Measurements from ENCODE around the gene IL1RAP.
A peak's percentile ranks its signal among the peaks of the same experiment; 100 is the strongest.
"Not testable (repeated sequence)": the region's sequence is repeated elsewhere in the genome, so short reads cannot be mapped to it uniquely, and the experiment has no call there.

The IL1RAP gene

GRCh38 chr3:190506271-190506670, 7.6 kb upstream of the IL1RAP start:
- DNase-seq: no peak

DNA sequence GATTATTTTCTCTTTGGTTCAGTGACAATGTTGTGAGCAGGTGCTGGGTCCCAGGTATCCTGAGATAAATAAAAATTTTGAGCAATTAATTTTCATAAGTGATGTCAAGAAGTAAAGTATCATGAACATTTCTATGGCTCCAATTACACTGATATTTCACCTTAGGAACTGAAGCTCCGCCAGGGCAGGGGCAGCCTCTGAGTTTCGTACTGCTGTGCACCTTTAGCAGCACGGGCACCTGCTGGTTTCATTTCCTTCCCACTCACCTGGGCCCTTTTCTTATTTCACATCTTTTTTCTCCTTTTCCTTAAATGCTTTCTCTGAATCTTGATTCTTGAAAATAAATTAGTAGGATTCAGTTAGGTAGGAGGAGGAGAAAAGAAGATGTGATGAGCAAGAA, 1.2 kb upstream of the IL1RAP start:
- no peak for DNase-seq

DNA sequence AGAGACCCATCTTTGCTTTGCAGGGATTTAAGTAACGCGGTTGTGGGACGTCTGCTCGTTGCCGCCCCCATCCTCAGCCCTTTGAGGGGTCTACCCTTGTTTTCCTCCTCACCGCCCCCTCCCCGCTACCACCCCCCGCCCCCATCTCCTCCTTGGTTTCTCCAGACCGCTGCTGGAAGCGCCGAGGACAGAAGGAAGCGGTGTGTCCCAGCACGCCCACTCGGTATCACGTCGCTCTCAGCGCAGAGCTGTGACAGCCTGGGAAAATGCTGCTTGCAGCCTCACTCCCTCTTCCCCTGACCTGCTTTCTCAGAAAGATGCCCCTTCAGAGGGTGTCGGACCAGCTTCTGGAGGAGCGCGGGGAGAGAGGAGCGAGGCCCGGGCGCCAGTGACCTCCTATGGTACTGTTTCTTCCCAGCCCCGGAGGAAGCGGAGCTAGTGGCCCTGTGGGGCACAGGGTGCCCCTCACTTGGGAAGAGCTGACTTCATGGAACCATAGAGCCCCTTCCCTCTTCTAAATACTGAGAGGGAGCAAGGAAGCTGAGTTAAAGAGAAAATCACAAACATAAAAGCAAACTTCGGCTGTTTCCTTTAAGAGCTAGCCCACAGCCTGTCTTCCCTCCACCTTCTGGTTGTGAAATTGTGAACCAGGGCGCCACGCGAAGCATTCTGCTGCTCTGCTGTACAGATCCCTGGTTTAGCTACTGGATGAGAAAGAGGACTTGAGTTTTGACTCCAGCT, 698 bp downstream of the IL1RAP start:
- peak in 34 of 56 donors; percentile 3 to 54 (median 24) for DNase-seq

DNA sequence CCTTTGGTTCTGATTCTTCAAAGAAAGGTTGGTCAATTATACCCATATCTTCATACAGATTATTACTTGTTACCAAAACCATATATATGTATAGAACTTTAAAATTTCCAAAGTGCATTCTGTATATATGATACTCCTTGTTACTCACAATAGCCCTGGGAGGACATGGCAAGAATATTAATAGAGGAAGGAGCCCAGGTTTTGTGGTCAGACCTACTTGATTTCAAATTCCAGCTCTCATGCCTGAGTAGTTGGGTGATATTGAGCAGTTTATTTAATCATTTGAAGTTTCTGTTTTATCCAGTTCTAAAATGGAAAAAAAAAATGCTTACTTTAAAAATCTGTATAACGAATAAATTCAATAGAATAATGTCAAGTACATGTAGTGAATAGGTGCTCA, 2.5 kb downstream of the IL1RAP start:
- DNase-seq: no peak

GRCh38 chr3:190517687-190518086, 3.8 kb downstream of the IL1RAP start:
- no peak for DNase-seq

DNA sequence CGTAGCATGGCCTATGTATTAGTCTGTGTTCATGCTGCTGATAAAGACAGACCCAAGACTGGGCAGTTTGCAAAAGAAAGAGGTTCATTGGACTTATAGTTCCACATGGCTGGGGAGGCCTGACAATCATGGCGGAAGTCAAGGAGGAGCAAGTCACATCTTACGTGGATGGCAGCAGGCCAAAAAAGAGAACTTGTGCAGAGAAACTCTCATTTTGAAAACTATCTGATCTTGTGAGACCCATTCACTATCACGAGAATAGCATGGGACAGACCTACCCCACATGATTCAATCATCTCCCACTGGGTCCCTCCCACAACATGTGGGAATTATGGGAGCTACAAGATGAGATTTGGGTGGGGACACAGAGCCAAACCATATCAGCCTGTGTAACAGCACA, 4.6 kb downstream of the IL1RAP start:
- not testable (repeated sequence) for DNase-seq

DNA sequence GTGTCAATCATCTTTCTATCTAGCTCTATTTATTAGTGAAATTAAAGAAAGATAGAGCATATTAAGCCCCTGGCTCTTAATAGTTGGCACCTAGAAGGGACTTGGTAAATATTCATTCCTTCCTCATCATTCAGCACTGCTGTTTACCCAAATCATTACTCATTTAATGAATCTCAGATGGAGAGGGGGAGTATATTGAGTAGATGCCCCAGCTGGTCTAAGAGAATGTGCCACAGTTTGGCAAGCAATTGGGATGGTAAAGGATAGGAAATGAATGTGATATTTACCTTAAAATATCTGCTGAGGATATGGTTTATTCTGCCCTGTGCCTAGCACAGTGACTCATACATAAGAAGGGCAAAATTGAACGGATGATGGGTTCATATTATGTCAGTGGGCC, 6.0 kb downstream of the IL1RAP start:
- no peak for DNase-seq

DNA sequence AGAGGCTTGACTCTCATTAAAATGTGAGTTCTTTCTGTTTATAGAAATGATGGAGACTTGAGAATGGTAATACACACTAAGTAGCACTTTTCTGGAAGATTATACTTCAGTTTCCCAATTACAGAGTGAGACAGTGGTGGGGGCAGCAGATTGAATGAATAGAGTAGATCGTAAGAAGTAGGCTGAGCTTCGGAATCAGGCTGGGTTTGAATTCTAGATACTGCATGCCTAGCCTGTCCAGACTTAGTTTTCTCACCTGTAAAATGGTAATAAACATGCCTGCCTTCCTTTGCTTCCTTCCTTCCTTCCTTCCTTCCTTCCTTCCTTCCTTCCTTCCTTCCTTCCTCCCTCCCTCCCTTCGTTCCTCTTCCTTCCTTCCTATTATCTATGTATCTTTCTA, 8.1 kb downstream of the IL1RAP start:
- no peak for DNase-seq

- DNase-seq: no peak
These were observed 8.8 kb downstream of the IL1RAP start for GRCh38 chr3:190522621-190523222.

GRCh38 chr3:190524942-190525341, 11.1 kb downstream of the IL1RAP start:
- DNase-seq: no peak

GRCh38 chr3:190525634-190526033, 11.7 kb downstream of the IL1RAP start:
- no peak for DNase-seq

DNA sequence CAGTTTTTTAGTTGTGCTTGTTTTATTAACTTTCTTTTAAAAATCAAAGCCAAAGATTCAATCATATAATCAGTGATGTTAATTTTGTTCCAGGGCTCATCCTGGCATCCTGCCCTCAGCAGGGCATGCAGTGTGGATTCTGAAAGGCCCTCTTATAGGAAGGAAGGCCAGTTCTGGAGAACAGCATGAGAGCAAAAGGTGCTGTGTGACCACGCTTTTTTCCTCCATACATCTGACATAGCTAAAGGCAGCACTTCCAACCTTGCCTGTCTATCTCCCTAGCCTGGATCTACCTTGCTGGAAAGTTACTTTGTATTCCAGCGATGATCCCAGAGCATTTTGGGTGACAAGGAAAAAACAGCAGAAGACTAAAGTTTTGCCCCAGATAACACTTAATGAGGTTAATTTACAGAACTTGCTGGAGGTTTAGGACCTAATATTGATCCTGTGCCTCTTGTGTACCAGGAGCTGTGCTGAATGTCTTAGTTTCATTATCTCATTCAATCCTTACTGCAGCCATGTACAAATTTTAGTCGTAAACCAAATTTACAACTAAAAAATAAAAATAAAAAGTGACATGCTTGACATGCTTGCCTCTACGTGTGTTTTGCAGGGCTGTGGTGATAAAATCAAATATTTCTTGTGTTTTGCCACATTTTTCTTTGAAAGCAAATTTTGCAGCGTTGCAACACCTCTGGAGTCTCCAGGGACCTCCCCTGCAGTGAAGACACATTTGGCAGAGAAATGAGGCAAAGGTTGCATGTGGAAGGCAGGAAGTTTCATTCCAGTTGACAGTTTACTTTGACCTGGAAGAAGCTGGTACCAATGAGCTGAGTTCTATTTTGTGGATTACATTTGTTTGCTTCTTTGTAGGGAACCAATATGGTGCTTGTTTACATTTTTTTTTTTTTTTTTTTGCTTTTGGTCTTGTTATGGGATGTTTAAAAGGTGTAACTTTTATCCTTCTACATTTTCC, 13.2 kb downstream of the IL1RAP start:
- no peak for DNase-seq

GRCh38 chr3:190528706-190529105, 14.8 kb downstream of the IL1RAP start:
- no peak for DNase-seq

DNA sequence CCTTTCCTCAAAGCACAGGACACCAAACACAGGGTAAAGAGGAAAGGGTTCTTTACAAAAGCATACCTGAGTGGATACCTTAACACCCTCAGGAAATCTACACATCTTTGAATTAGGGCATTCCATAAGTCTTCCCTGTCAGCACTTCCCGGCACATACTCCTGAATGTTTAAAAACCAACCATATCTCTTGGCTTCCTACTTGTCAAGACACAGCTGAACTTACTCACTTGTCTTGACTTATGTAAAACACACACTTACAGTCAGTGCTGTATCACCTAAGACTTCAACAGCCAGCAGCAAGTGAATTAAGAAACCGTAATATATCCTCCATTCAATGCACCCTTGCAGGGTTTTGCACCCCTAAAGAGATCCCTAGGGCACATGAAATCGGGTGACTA, 17.5 kb downstream of the IL1RAP start:
- DNase-seq: no peak

GRCh38 chr3:190532731-190533203, 18.9 kb downstream of the IL1RAP start:
- peak in 1 of 56 donors; percentile 15 for DNase-seq

GRCh38 chr3:190533511-190534281, 19.8 kb downstream of the IL1RAP start:
- peak in 43 of 56 donors; percentile 4 to 74 (median 36) for DNase-seq

- no peak for DNase-seq
These were observed 20.5 kb downstream of the IL1RAP start for GRCh38 chr3:190534386-190534785.

- DNase-seq: no peak
These were observed 21.1 kb downstream of the IL1RAP start for GRCh38 chr3:190534986-190535385.

- DNase-seq: no peak
These were observed 23.3 kb downstream of the IL1RAP start for GRCh38 chr3:190537146-190537545.

- no peak for DNase-seq
These were observed 24.4 kb downstream of the IL1RAP start for GRCh38 chr3:190538288-190538687.

DNA sequence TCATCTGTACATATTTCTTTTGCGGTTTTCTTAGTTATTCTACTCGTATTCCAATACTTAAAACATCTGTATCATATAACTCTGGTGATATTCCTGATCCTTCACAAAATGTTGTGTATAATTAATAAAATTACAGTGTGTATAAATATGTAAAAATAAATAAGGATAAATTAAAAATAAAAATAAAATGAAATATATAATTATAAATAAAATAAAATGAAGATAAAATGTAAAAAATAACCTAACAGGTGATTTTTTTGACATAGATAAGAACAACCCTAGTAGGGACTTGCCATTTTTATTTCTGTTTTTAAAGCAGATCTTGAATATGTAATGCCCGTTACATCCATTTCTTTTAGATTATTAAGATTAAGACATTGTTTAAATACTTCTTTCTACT, 25.6 kb downstream of the IL1RAP start:
- no peak for DNase-seq

Data from amygdala (tissue), 56 donors.